Epithelial cell of prostate (primary cell): ENCODE measurements around the gene SLC17A9.

Experiments
- DNase-seq: peaks from one replicate; pipeline ENCODE4 v3.0.0-alpha.2; 2011; ENCODE audit warnings: low read depth, low spot score
- H3K27ac ChIP-seq: fragments of 450-650 bp; 2 replicates; pipeline ENCODE4 v1.5.1; 2017; ENCODE audit warnings: mild to moderate bottlenecking

SLC17A9 gene

GRCh38 chr20:62979310-62979709 lies 26.8 kb downstream of the SLC17A9 start:
- no peak overlapping the region for H3K27ac ChIP-seq
- DNase-seq: no peak

DNA sequence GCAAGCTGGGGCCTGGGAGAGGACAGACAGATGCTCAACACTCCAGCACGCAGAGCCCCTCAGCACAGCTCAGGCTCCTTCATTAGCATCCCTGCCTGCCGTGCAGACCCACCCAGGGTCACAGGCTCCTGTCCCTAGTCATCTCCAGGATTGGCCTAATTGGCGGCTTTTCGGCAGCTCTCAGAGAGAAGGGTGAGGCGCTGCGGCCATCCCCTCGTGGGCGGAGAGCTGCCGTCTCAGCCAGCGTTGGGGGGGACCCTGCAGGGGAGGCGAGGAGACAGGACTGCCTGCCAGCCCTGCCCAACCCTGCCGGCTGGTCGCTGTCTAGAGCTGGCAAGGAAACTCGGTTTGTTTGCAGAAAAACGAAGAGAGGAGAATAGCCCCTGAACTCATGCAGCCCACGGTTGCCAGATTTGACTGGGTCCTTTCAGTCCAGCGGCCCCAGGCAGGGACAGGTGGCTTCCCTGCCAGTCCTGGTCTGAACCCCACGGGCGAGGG lies 27.4 kb downstream of the SLC17A9 start:
- DNase-seq: no peak
- no peak overlapping the region for H3K27ac ChIP-seq

GRCh38 chr20:62980380-62980960 lies 28.0 kb downstream of the SLC17A9 start:
- no peak overlapping the region for H3K27ac ChIP-seq
- no peak for DNase-seq

GRCh38 chr20:62980970-62981369 lies 28.5 kb downstream of the SLC17A9 start:
- DNase-seq: no peak
- H3K27ac ChIP-seq: no peak overlapping the region

DNA sequence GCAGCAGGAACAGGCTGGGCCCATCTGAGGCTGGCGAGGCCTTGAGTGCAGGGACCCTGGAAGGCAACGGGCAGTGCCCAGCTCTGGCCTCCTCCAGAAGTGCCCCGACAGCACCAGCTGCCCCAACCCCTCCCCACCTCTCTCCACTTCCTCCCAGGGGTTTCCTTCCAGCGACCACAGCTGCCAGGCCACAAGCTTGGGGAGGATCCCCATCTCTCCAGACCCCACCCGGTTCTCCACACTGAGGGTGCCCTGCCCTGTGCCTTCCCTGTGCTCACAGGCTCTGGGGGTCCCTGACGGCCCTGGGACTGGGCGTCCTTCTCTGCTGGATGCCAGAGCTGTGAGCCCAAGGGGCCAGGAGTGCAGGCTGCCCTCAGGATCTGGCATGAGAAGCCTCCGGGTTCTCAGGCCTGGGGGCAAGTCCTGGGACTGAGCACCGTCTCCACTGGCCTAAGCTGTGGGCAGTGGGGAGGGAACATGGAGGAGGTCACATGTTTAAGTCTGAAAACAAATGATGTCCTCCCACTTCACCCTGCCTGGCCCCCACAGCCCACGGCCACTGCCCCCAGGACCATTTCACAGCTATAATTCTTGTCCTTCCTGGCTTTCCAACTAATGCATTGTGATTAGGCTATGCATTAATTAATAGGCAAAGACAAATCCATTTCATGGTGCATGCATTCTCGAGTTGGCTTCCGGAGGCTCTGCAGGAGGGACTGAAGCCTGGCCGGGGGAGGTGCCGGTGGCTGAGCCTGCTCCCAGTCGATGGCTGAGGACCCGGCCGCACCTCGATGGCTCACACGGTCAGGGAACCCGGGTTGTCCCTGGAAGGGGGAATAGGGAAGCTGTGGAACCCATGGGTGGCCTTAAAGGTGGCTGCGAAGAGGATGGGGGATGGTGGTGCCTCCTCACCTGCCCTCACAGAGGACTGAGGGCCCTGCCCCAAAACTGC lies 29.9 kb downstream of the SLC17A9 start:
- no peak overlapping the region for H3K27ac ChIP-seq
- no peak for DNase-seq

GRCh38 chr20:62983210-62983609 lies 30.7 kb downstream of the SLC17A9 start:
- no peak for DNase-seq
- no peak overlapping the region for H3K27ac ChIP-seq

GRCh38 chr20:62984666-62985443 lies 32.3 kb downstream of the SLC17A9 start:
- H3K27ac ChIP-seq: no peak overlapping the region

GRCh38 chr20:62985444-62985778 lies 32.9 kb downstream of the SLC17A9 start:
- no peak overlapping the region for H3K27ac ChIP-seq
- DNase-seq: no peak

More at GRCh38 chr20:62984666-62985443, 32.3 kb downstream of the SLC17A9 start:
- DNase-seq: no peak

- no peak overlapping the region for H3K27ac ChIP-seq
- DNase-seq: no peak
Measured at GRCh38 chr20:62986257-62986800, 33.8 kb downstream of the SLC17A9 start.

DNA sequence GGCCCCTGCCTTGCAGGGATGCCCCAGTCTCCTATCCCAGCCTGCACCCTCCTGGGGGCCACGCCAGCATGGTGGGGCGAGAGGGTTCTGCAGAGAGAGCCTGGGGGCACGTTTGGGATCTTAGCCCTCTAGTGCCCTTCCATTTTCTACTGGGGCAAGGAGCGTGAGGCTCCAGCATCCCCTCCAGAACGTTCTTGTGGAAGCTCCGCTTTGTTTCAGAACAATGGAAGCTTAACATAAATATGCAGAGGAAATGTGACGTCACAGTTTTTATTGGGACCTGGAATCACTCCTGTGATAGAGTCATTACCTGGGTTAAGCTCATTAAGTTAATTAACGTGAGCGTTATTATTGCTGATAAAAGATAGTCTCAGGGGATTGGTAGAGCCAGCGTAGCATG lies 34.6 kb downstream of the SLC17A9 start:
- no peak for DNase-seq

DNA sequence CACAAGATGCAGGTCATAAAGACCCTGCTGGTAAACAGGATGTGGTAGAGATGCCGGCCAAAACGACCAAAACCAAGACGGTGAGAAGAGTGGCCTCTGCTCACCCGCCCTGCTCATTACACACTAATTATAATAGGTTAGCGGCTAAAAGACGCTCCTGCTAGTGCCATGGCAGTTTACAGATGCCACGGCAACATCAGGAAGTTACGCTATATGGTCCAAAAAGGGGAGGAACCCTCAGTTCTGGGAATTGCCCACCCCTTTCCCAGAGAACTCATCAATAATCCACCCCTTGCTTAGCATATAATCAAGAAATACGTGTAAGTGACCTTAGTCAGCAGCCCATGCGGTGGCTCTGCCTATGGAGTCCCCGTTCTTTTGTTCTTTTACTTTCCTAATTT lies 36.7 kb downstream of the SLC17A9 start:
- no peak overlapping the region for H3K27ac ChIP-seq
- DNase-seq: no peak

More for the DNA sequence above, 34.6 kb downstream of the SLC17A9 start:
- H3K27ac ChIP-seq: no peak overlapping the region

GRCh38 chr20:62990306-62990825 lies 37.9 kb downstream of the SLC17A9 start:
- no peak overlapping the region for H3K27ac ChIP-seq
- DNase-seq: no peak

DNA sequence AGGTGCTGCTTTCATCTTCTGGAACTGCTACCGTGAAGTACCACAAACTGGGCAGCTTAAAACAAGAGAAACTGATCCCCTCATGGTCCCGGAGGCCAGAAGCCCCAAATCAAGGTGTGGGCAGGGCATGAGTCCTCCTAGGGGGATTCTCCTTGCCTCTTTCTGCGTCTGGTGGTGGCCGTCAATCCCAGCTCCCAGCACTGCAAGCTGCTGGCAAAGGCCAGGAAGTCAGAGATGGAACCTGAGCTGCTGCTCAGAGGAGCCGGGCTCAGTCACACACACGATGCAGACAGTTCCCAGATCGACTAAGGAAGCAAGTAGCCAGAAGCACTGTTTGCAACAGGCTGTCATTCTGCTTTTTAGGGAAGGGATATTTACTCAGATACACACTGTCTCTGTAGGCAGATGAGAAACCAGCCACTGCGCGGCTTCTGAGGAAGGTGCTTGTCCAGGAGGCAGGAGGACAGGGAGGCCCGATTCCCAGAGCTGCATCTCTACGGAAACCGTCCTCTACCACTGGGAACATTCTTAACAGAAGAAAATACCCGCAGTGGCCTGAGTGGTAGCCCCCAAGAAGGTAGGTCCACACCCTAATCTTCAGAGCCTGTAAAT lies 38.8 kb downstream of the SLC17A9 start:
- DNase-seq: no peak
- H3K27ac ChIP-seq: no peak overlapping the region

- H3K27ac ChIP-seq: no peak overlapping the region
Measured at GRCh38 chr20:62991863-62992262, 39.4 kb downstream of the SLC17A9 start.

GRCh38 chr20:62993856-62994494 lies 41.5 kb downstream of the SLC17A9 start:
- DNase-seq: no peak
- no peak overlapping the region for H3K27ac ChIP-seq

More at GRCh38 chr20:62991863-62992262, 39.4 kb downstream of the SLC17A9 start:
- no peak for DNase-seq

- no peak overlapping the region for H3K27ac ChIP-seq
- no peak for DNase-seq
Measured at GRCh38 chr20:62994869-62995281, 42.4 kb downstream of the SLC17A9 start.

DNA sequence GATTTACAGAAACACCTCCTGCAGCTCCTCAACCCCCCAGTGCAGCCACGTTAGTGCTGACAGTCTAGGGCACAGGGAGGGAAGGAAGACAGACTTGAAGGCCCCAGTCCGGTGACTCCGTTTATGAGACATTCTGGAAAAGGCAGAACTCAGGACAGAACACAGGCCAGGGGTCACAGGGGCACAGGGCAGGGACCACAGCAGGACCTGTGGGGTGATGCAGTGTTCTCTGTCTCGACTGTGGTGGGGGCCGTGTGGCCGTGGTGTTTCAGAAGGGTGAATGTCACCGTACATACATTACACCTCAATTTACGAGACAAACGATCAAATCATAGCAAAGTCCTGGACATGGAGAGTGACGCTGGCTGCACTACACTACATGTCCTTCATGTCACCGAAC lies 43.0 kb downstream of the SLC17A9 start:
- no peak for DNase-seq
- H3K27ac ChIP-seq: no peak overlapping the region

DNA sequence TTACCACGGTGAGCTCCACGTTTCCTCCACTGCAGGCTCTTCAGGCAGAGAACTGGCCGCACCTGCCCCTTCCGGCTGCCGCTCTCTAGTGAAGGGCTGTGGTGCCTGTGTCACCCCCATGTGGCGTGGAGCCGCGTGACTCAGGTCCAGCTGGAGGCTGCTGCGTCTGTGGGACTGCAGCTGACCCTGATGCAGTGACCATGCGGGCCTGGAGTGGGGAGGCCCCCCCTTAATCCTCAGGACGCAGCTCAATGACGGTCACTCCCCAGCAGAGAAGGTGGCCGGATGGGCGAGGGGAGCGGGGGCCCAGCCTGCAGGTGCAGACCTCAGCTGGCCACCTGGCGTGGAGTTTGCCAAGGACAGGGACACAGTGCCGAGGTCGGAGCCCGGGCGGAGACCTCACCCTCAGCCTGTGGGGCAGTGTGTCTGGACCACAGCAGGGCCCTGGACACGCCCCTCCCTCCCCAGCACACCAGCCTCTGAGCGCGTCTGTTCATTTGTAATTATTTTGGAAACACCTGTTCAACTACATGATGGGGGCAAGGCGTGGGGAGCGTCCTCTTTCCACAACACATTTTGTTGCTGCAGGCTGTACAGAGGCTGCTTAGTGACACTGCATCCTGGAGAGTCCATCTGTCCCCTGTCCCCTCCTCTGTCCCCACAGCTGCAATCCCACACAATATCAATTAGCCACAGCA lies 43.5 kb downstream of the SLC17A9 start:
- H3K27ac ChIP-seq: no peak overlapping the region
- no peak for DNase-seq

GRCh38 chr20:62996596-62996982 lies 44.1 kb downstream of the SLC17A9 start:
- no peak overlapping the region for H3K27ac ChIP-seq
- DNase-seq: no peak
